Spinal cord (tissue), 10 donors: ENCODE data around the gene GALNT11. TPM values are rescaled to one million over a fixed set of nuclear protein-coding genes. Genes with fewer than 3 reads are reported as not detected.

Experiments
- DNase-seq, 6 donors: peaks; one replicate each; pipeline versions ENCODE4 v3.0.0 to v3.0.0-alpha.2; 2013 to 2015; ENCODE audit warnings: low spot score in 6 of 6, low read depth in 4 of 6
- H3K27ac ChIP-seq: one replicate; pipeline ENCODE4 v1.5.1; 2013; ENCODE audit warnings: low read depth, low read length, control low read depth
- H3K27me3 ChIP-seq: one replicate; pipeline ENCODE4 v1.6.1; 2013; ENCODE audit warnings: low read length; ENCODE audit not compliant: control insufficient read depth, insufficient read depth
- H3K36me3 ChIP-seq: one replicate; pipeline ENCODE4 v1.6.1; 2013; ENCODE audit warnings: low read length; ENCODE audit not compliant: control insufficient read depth, insufficient read depth
- H3K4me1 ChIP-seq: one replicate; pipeline ENCODE4 v1.6.1; 2013; ENCODE audit warnings: low read length; ENCODE audit not compliant: control insufficient read depth, insufficient read depth
- H3K4me3 ChIP-seq: one replicate; pipeline ENCODE4 v1.5.1; 2013; ENCODE audit warnings: low read depth, low read length, control low read depth
- H3K9me3 ChIP-seq: one replicate; pipeline ENCODE4 v1.6.1; 2013; ENCODE audit warnings: low read length; ENCODE audit not compliant: control insufficient read depth, insufficient read depth
- WGBS: methylation state at CpG from one replicate; pipeline ENCODE4 v1.1.5; 2013; ENCODE audit warnings: missing lambda C conversion rate; ENCODE audit not compliant: insufficient coverage; 5-methylcytosine and 5-hydroxymethylcytosine counted together
- long read RNA-seq, 4 donors: transcript quantifications; one replicate each; lab custom pipeline, GENCODE V29; 2026
- polyA plus RNA-seq, 2 donors: library from polyadenylated mRNA; unstranded; fragments of 120-200 nt; gene quantifications; one replicate each; pipeline ENCODE4 v1.2.1, GENCODE V29; 2013; ENCODE audit not compliant: insufficient read length in 2 of 2
- total RNA-seq, 2 donors: library from RNA; depleted of rRNA in 1 of 2; stranded (reverse); fragments of 120-200 nt in 1 of 2; fragments of >200 nt in 1 of 2; gene quantifications; one replicate each; pipeline versions ENCODE4 v1.2.3 to v1.2.4, GENCODE V29; 2013 to 2014
- donor health status: healthy.

The GALNT11 gene
- 100 to 1,000 TPM in 1 of 2 donors, 10 to 100 TPM in 1; 71.5 to 139 TPM for total RNA-seq
- 10 to 100 TPM; 61.5 to 66.1 TPM for polyA plus RNA-seq
- long read RNA-seq, donor 1, transcript GALNT11-205 (12 exons, 2,727 nt): major isoform, 11 of 29 reads
- long read RNA-seq, donor 1, partial matches to known transcripts: 17 of 29 reads
- long read RNA-seq, donor 1, other reads (novel, unspliced or antisense): 0 of 29 reads
- long read RNA-seq, donor 2, transcript GALNT11-205 (12 exons, 2,727 nt): major isoform, 5 of 5 reads
- long read RNA-seq, donor 2, partial matches to known transcripts: 0 of 5 reads
- long read RNA-seq, donor 2, other reads (novel, unspliced or antisense): 0 of 5 reads
- long read RNA-seq, donor 3, transcript GALNT11-205 (12 exons, 2,727 nt): major isoform, 9 of 9 reads
- long read RNA-seq, donor 3, partial matches to known transcripts: 0 of 9 reads
- long read RNA-seq, donor 3, other reads (novel, unspliced or antisense): 0 of 9 reads
- long read RNA-seq, donor 4, transcript GALNT11-205 (12 exons, 2,727 nt): major isoform, 14 of 30 reads
- long read RNA-seq, donor 4, partial matches to known transcripts: 16 of 30 reads
- long read RNA-seq, donor 4, other reads (novel, unspliced or antisense): 0 of 30 reads

- Histone ChIP-seq H3K4me3 (peak within 1 kb of the TSS; percentile 77), H3K27me3 (no peaks in the 10 kb centered on the region), H3K4me1 (peaks cover 13% of the 10 kb centered on the region), H3K36me3 (no peaks in the 10 kb centered on the region), H3K9me3 (no peaks in the 10 kb centered on the region), H3K27ac (peak within 1 kb of the TSS; percentile 74)
- 3% methylated on average over 83 of the region's 84 CpGs for WGBS
- peak; percentile 63 to 96 (median 77) for DNase-seq
These were observed at the start of gene GALNT11 for GRCh38 chr7:152025077-152025936. Gene GALNT11, plus strand, starts transcription at chr7:152025674. Its CDS starts 68,554 bp downstream, at chr7:152094228.

GRCh38 chr7:151978616-151979015 is 46.9 kb upstream of the GALNT11 start:
- peak in 1 of 6 donors; percentile 21 for DNase-seq

GRCh38 chr7:151981223-151981622 is 44.3 kb upstream of the GALNT11 start:
- Histone ChIP-seq H3K4me1 (no peaks in the 10 kb centered on the region), H3K4me3 (no peak overlapping the region), H3K27ac (no peak overlapping the region), H3K36me3 (no peaks in the 10 kb centered on the region), H3K27me3 (no peaks in the 10 kb centered on the region), H3K9me3 (no peaks in the 10 kb centered on the region)
- DNase-seq: no peak
- no CpG with 5 or more reads among the region's 3 CpGs for WGBS

More at GRCh38 chr7:151978616-151979015, 46.9 kb upstream of the GALNT11 start:
- WGBS: no CpG with 5 or more reads among the region's 4 CpGs
- Histone ChIP-seq H3K4me1 (no peaks in the 10 kb centered on the region), H3K27ac (no peak overlapping the region), H3K9me3 (no peaks in the 10 kb centered on the region), H3K4me3 (no peak overlapping the region), H3K27me3 (no peaks in the 10 kb centered on the region), H3K36me3 (no peaks in the 10 kb centered on the region)

- no peaks in the 10 kb centered on the region for H3K36me3 ChIP-seq
- H3K4me3 ChIP-seq: no peak overlapping the region
- no peaks in the 10 kb centered on the region for H3K4me1 ChIP-seq
- H3K27me3 ChIP-seq: no peaks in the 10 kb centered on the region
- DNase-seq: no peak
- H3K27ac ChIP-seq: no peak overlapping the region
- no CpG with 5 or more reads among the region's 5 CpGs for WGBS
- H3K9me3 ChIP-seq: no peaks in the 10 kb centered on the region
These were observed 42.7 kb upstream of the GALNT11 start for GRCh38 chr7:151982806-151983205.

GRCh38 chr7:151984612-151985011 is 40.9 kb upstream of the GALNT11 start:
- no peaks in the 10 kb centered on the region for H3K27me3 ChIP-seq
- no peaks in the 10 kb centered on the region for H3K4me1 ChIP-seq
- WGBS: no CpG with 5 or more reads among the region's 3 CpGs
- no peak overlapping the region for H3K4me3 ChIP-seq
- no peaks in the 10 kb centered on the region for H3K9me3 ChIP-seq
- no peak for DNase-seq
- H3K36me3 ChIP-seq: no peaks in the 10 kb centered on the region
- H3K27ac ChIP-seq: no peak overlapping the region

GRCh38 chr7:151987748-151988529 is 37.5 kb upstream of the GALNT11 start:
- Histone ChIP-seq H3K27me3 (no peaks in the 10 kb centered on the region), H3K9me3 (no peaks in the 10 kb centered on the region), H3K36me3 (no peaks in the 10 kb centered on the region), H3K4me1 (no peaks in the 10 kb centered on the region), H3K27ac (no peak overlapping the region), H3K4me3 (no peak overlapping the region)
- WGBS: 71% methylated on average over 18 of the region's 18 CpGs
- peak in 1 of 6 donors; percentile 11 for DNase-seq

- Histone ChIP-seq H3K27ac (no peak overlapping the region), H3K36me3 (no peaks in the 10 kb centered on the region), H3K4me1 (no peaks in the 10 kb centered on the region), H3K4me3 (no peak overlapping the region), H3K9me3 (no peaks in the 10 kb centered on the region), H3K27me3 (no peaks in the 10 kb centered on the region)
- WGBS: 2% methylated on average over 7 of the region's 12 CpGs
- peak in 5 of 6 donors; percentile 8 to 80 (median 14) for DNase-seq
These were observed 33.1 kb upstream of the GALNT11 start for GRCh38 chr7:151992375-151992774.

- H3K36me3 ChIP-seq: no peaks in the 10 kb centered on the region
- no peak overlapping the region for H3K27ac ChIP-seq
- H3K9me3 ChIP-seq: no peaks in the 10 kb centered on the region
- no peaks in the 10 kb centered on the region for H3K27me3 ChIP-seq
- WGBS: 59% methylated on average over 12 of the region's 14 CpGs
- no peaks in the 10 kb centered on the region for H3K4me1 ChIP-seq
- H3K4me3 ChIP-seq: no peak overlapping the region
- peak in 1 of 6 donors; percentile 8 for DNase-seq
These were observed 31.3 kb upstream of the GALNT11 start for GRCh38 chr7:151993977-151994676.
